ENCODE results near the gene PHC2.

The PHC2 gene

GRCh38 chr1:33388805-33389771 lies 41.8 kb downstream of the PHC2 start:
- TF ChIP-seq CTCF (IDR thresholded peaks at IDR 0.05; ENCODE audit: low read depth, low read length) = no peak
- no peak overlapping the region for H3K4me3 ChIP-seq (ENCODE audit: low read depth, low read length)

- TF ChIP-seq CTCF (IDR thresholded peaks at IDR 0.05; ENCODE audit: low read depth, low read length) = no peak
- no peak overlapping the region for H3K4me3 ChIP-seq (ENCODE audit: low read depth, low read length)
Measured at GRCh38 chr1:33387625-33388024, 43.3 kb downstream of the PHC2 start.

GRCh38 chr1:33385251-33385650 lies 45.6 kb downstream of the PHC2 start:
- no peak for TF ChIP-seq CTCF (IDR thresholded peaks at IDR 0.05; ENCODE audit: low read depth, low read length)

GRCh38 chr1:33384040-33384812 lies 46.7 kb downstream of the PHC2 start:
- H3K4me3 ChIP-seq (ENCODE audit: low read depth, low read length) = no peak overlapping the region
- TF ChIP-seq CTCF (IDR thresholded peaks at IDR 0.05; ENCODE audit: low read depth, low read length) = no peak

More at GRCh38 chr1:33385251-33385650, 45.6 kb downstream of the PHC2 start:
- no peak overlapping the region for H3K4me3 ChIP-seq (ENCODE audit: low read depth, low read length)

GRCh38 chr1:33383489-33383888 lies 47.4 kb downstream of the PHC2 start:
- no peak overlapping the region for H3K4me3 ChIP-seq (ENCODE audit: low read depth, low read length)
- TF ChIP-seq CTCF (IDR thresholded peaks at IDR 0.05; ENCODE audit: low read depth, low read length) = no peak

- no peak overlapping the region for H3K4me3 ChIP-seq (ENCODE audit: low read depth, low read length)
- no peak for TF ChIP-seq CTCF (IDR thresholded peaks at IDR 0.05; ENCODE audit: low read depth, low read length)
Measured at GRCh38 chr1:33382661-33383415, 48.1 kb downstream of the PHC2 start.
